GM12878 (cell line): ENCODE data around the gene P4HA2. TPM values are rescaled to one million over a fixed set of nuclear protein-coding genes. Genes with fewer than 3 reads are reported as not detected.

ENCODE experiments used
- microRNA-seq: library from miRNA; unstranded; fragments of <30 nt; microRNA quantifications from one replicate; pipeline ENCODE4, GENCODE V29; 2018
- polyA plus RNA-seq, 11 experiments: library from polyadenylated mRNA; depleted of rRNA in 4 of 11; unstranded in 6 of 11; stranded (reverse) in 5 of 11; fragments of >200 nt; fragmentation: Nextera tagmentation in 4 of 11; fragmentation: Illumina TruSeq in 1 of 11; extraction: Ambion mirVana in 4 of 11; extraction: Trizol in 1 of 11; gene quantifications; 1 replicate in 1 of 11; 2 replicates in 10 of 11; pipeline versions ENCODE4 v1.2.1 to v1.2.3, GENCODE V29; 2011 to 2016; ENCODE audit warnings: inconsistent platforms in 2 of 11, missing spikeins in 2 of 11, low read depth in 1 of 11
- small RNA-seq: library from RNA; depleted of rRNA; stranded (forward); fragments of <200 nt; gene quantifications from one replicate; pipeline ENCODE3, GENCODE V24; 2014
- total RNA-seq, 4 experiments: library from RNA; depleted of rRNA in 3 of 4; stranded (reverse); fragments of >200 nt in 3 of 4; fragmentation: Illumina TruSeq in 1 of 4; extraction: Trizol in 1 of 4; gene quantifications; 2 replicates each; pipeline versions ENCODE4 v1.2.1 to v1.2.3, GENCODE V29; 2013 to 2021

Gene P4HA2
- total and polyA plus RNA-seq, 10 of the 15 experiments (the other 5 are each of a cell fraction or from before 2014, with no cell fraction given), result 4.7 to 10.9 (median 7.5) TPM

Small RNA genes within 50 kb of the gene (microRNA-seq; reads per million reads assigned to microRNA genes)
- gene MIR6830, result not detected

Small RNA genes within 50 kb of the gene (small RNA-seq; reads per million reads assigned to genes)
- not detected for gene AC063976.4

Other genes with a start within 250 kb of the P4HA2 start
- not detected in 2 replicates for gene ACSL6, start 216.2 kb downstream of the P4HA2 start, total RNA-seq (2014; rRNA removed)
- gene ACSL6, start 216.2 kb downstream of the P4HA2 start, total RNA-seq (2014; rRNA removed; fragmentation: Illumina TruSeq; extraction: Trizol), result 0.09 TPM in 1 of 2 replicates, not detected in the other
- gene ACSL6, start 216.2 kb downstream of the P4HA2 start, total RNA-seq (2021), result 0.05 TPM in 1 of 2 replicates, not detected in the other
- not detected in 2 replicates for gene ACSL6, start 216.2 kb downstream of the P4HA2 start, polyA plus RNA-seq (2011; rRNA removed)
- gene ACSL6, start 216.2 kb downstream of the P4HA2 start, polyA plus RNA-seq (2014; fragmentation: Illumina TruSeq; extraction: Trizol), result 0.06 and 0.10 TPM in 2 replicates
- gene ACSL6, start 216.2 kb downstream of the P4HA2 start, polyA plus RNA-seq (2014; fragmentation: Nextera tagmentation; extraction: Ambion mirVana), result not detected
- gene ACSL6, start 216.2 kb downstream of the P4HA2 start, polyA plus RNA-seq (2014; rRNA removed), result 0.53 TPM in 1 of 2 replicates, not detected in the other
- not detected for gene ACSL6, start 216.2 kb downstream of the P4HA2 start, polyA plus RNA-seq (2016; fragmentation: Nextera tagmentation; extraction: Ambion mirVana)
- gene IL3, start 167.2 kb downstream of the P4HA2 start, total RNA-seq (2014; rRNA removed), result not detected in 2 replicates
- gene IL3, start 167.2 kb downstream of the P4HA2 start, total RNA-seq (2014; rRNA removed; fragmentation: Illumina TruSeq; extraction: Trizol), result not detected in 2 replicates
- gene IL3, start 167.2 kb downstream of the P4HA2 start, total RNA-seq (2021), result not detected in 2 replicates
- gene IL3, start 167.2 kb downstream of the P4HA2 start, polyA plus RNA-seq (2011; rRNA removed), result not detected in 2 replicates
- not detected in 2 replicates for gene IL3, start 167.2 kb downstream of the P4HA2 start, polyA plus RNA-seq (2014; fragmentation: Illumina TruSeq; extraction: Trizol)
- gene IL3, start 167.2 kb downstream of the P4HA2 start, polyA plus RNA-seq (2014; fragmentation: Nextera tagmentation; extraction: Ambion mirVana), result not detected
- gene IL3, start 167.2 kb downstream of the P4HA2 start, polyA plus RNA-seq (2014; rRNA removed), result not detected in 2 replicates
- not detected for gene IL3, start 167.2 kb downstream of the P4HA2 start, polyA plus RNA-seq (2016; fragmentation: Nextera tagmentation; extraction: Ambion mirVana)
- gene CSF2, start 154.1 kb downstream of the P4HA2 start, total RNA-seq (2014; rRNA removed), result 1.1 and 2.0 TPM in 2 replicates
- gene CSF2, start 154.1 kb downstream of the P4HA2 start, total RNA-seq (2014; rRNA removed; fragmentation: Illumina TruSeq; extraction: Trizol), result 0.81 and 0.83 TPM in 2 replicates
- gene CSF2, start 154.1 kb downstream of the P4HA2 start, total RNA-seq (2021), result 0.85 and 1.4 TPM in 2 replicates
- 0.15 and 0.23 TPM in 2 replicates for gene CSF2, start 154.1 kb downstream of the P4HA2 start, polyA plus RNA-seq (2011; rRNA removed)
- gene CSF2, start 154.1 kb downstream of the P4HA2 start, polyA plus RNA-seq (2014; fragmentation: Illumina TruSeq; extraction: Trizol), result 0.44 TPM in 1 of 2 replicates, not detected in the other
- under 1 TPM; 0.39 to 0.57 TPM for gene CSF2, start 154.1 kb downstream of the P4HA2 start, polyA plus RNA-seq (2014; fragmentation: Nextera tagmentation; extraction: Ambion mirVana)
- gene CSF2, start 154.1 kb downstream of the P4HA2 start, polyA plus RNA-seq (2014; rRNA removed), result 1.1 and 2.0 TPM in 2 replicates
- gene CSF2, start 154.1 kb downstream of the P4HA2 start, polyA plus RNA-seq (2016; fragmentation: Nextera tagmentation; extraction: Ambion mirVana), result not detected
- 0.22 and 0.62 TPM in 2 replicates for gene PDLIM4, start 29.8 kb upstream of the P4HA2 start, total RNA-seq (2014; rRNA removed)
- 0.18 TPM in 1 of 2 replicates, not detected in the other for gene PDLIM4, start 29.8 kb upstream of the P4HA2 start, total RNA-seq (2014; rRNA removed; fragmentation: Illumina TruSeq; extraction: Trizol)
- gene PDLIM4, start 29.8 kb upstream of the P4HA2 start, total RNA-seq (2021), result 0.24 and 0.36 TPM in 2 replicates
- gene PDLIM4, start 29.8 kb upstream of the P4HA2 start, polyA plus RNA-seq (2011; rRNA removed), result 0.69 and 1.7 TPM in 2 replicates
- gene PDLIM4, start 29.8 kb upstream of the P4HA2 start, polyA plus RNA-seq (2014; fragmentation: Illumina TruSeq; extraction: Trizol), result not detected in 2 replicates
- not detected for gene PDLIM4, start 29.8 kb upstream of the P4HA2 start, polyA plus RNA-seq (2014; fragmentation: Nextera tagmentation; extraction: Ambion mirVana)
- 0.13 and 0.51 TPM in 2 replicates for gene PDLIM4, start 29.8 kb upstream of the P4HA2 start, polyA plus RNA-seq (2014; rRNA removed)
- gene PDLIM4, start 29.8 kb upstream of the P4HA2 start, polyA plus RNA-seq (2016; fragmentation: Nextera tagmentation; extraction: Ambion mirVana), result under 1 TPM; 0.39 to 0.86 TPM
- 0.11 and 0.27 TPM in 2 replicates for gene SLC22A4, start 66.5 kb upstream of the P4HA2 start, total RNA-seq (2014; rRNA removed)
- 0.09 TPM in 1 of 2 replicates, not detected in the other for gene SLC22A4, start 66.5 kb upstream of the P4HA2 start, total RNA-seq (2014; rRNA removed; fragmentation: Illumina TruSeq; extraction: Trizol)
- gene SLC22A4, start 66.5 kb upstream of the P4HA2 start, total RNA-seq (2021), result 0.13 and 0.21 TPM in 2 replicates
- gene SLC22A4, start 66.5 kb upstream of the P4HA2 start, polyA plus RNA-seq (2011; rRNA removed), result 0.06 and 0.10 TPM in 2 replicates
- gene SLC22A4, start 66.5 kb upstream of the P4HA2 start, polyA plus RNA-seq (2014; fragmentation: Illumina TruSeq; extraction: Trizol), result 0.04 and 0.17 TPM in 2 replicates
- gene SLC22A4, start 66.5 kb upstream of the P4HA2 start, polyA plus RNA-seq (2014; fragmentation: Nextera tagmentation; extraction: Ambion mirVana), result under 1 TPM in 1 of 2 experiments, not detected in 1; 0.05 TPM
- gene SLC22A4, start 66.5 kb upstream of the P4HA2 start, polyA plus RNA-seq (2014; rRNA removed), result 0.04 and 0.61 TPM in 2 replicates
- gene SLC22A4, start 66.5 kb upstream of the P4HA2 start, polyA plus RNA-seq (2016; fragmentation: Nextera tagmentation; extraction: Ambion mirVana), result under 1 TPM in 1 of 2 experiments, not detected in 1; 0.32 TPM
- 2.4 and 3.3 TPM in 2 replicates for gene SLC22A5, start 141.9 kb upstream of the P4HA2 start, total RNA-seq (2014; rRNA removed)
- gene SLC22A5, start 141.9 kb upstream of the P4HA2 start, total RNA-seq (2014; rRNA removed; fragmentation: Illumina TruSeq; extraction: Trizol), result 2.3 and 3.5 TPM in 2 replicates
- gene SLC22A5, start 141.9 kb upstream of the P4HA2 start, total RNA-seq (2021), result 3.4 and 4.8 TPM in 2 replicates
- gene SLC22A5, start 141.9 kb upstream of the P4HA2 start, polyA plus RNA-seq (2011; rRNA removed), result 3.3 and 4.3 TPM in 2 replicates
- gene SLC22A5, start 141.9 kb upstream of the P4HA2 start, polyA plus RNA-seq (2014; fragmentation: Illumina TruSeq; extraction: Trizol), result 4.4 and 6.6 TPM in 2 replicates
- 1 to 10 TPM; 1.1 to 1.9 TPM for gene SLC22A5, start 141.9 kb upstream of the P4HA2 start, polyA plus RNA-seq (2014; fragmentation: Nextera tagmentation; extraction: Ambion mirVana)
- gene SLC22A5, start 141.9 kb upstream of the P4HA2 start, polyA plus RNA-seq (2014; rRNA removed), result 3.7 TPM in 2 replicates
- gene SLC22A5, start 141.9 kb upstream of the P4HA2 start, polyA plus RNA-seq (2016; fragmentation: Nextera tagmentation; extraction: Ambion mirVana), result 1 to 10 TPM; 2.2 to 2.3 TPM